ENCODE measurements around the gene PLPPR1.

Gene PLPPR1

DNA sequence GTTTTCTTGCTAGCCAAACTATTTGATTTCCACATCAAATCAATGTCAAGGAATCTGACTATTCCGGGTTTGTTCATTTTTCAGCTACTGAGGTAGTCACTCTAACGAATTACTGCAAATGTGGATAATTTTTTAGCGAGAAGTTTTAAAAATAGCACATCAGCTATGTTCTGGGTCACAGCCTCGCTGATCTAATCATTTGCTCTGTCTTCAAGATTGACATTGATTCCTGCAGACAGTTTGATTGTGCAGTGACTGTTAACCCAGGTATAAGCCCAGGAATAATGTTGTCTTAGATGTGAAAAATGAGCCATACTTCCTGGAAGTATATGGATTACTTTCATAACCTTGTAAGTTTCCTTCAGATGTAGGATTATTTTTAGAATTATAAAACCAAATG lies 181.1 kb downstream of the PLPPR1 start:
- H4K20me1 ChIP-seq (ENCODE audit: insufficient read depth, low read length): no peaks in the 10 kb centered on the region
- H3K27ac ChIP-seq (ENCODE audit: low read depth, low read length, poor library complexity, severe bottlenecking): no peak overlapping the region
- H3K9me2 ChIP-seq (ENCODE audit: low read depth, low read length): no peaks in the 10 kb centered on the region
- no peak overlapping the region for H3K4me2 ChIP-seq (ENCODE audit: low read length)
- H3K79me2 ChIP-seq (ENCODE audit: insufficient read depth, low read length): no peaks in the 10 kb centered on the region
- H3K9ac ChIP-seq (ENCODE audit: low read length): no peak overlapping the region
- TF ChIP-seq, protein P1, sequence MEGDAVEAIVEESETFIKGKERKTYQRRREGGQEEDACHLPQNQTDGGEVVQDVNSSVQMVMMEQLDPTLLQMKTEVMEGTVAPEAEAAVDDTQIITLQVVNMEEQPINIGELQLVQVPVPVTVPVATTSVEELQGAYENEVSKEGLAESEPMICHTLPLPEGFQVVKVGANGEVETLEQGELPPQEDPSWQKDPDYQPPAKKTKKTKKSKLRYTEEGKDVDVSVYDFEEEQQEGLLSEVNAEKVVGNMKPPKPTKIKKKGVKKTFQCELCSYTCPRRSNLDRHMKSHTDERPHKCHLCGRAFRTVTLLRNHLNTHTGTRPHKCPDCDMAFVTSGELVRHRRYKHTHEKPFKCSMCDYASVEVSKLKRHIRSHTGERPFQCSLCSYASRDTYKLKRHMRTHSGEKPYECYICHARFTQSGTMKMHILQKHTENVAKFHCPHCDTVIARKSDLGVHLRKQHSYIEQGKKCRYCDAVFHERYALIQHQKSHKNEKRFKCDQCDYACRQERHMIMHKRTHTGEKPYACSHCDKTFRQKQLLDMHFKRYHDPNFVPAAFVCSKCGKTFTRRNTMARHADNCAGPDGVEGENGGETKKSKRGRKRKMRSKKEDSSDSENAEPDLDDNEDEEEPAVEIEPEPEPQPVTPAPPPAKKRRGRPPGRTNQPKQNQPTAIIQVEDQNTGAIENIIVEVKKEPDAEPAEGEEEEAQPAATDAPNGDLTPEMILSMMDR (IDR thresholded peaks at IDR 0.05; ENCODE audit: low read length): no peak
- no peak for TF ChIP-seq EZH2 (IDR thresholded peaks at IDR 0.05; ENCODE audit: borderline replicate concordance, low read length)
- no peaks in the 10 kb centered on the region for H3F3A ChIP-seq (ENCODE audit: insufficient read depth, low read length)
- no peak overlapping the region for H3K4me3 ChIP-seq (ENCODE audit: low read depth, low read length, poor library complexity, severe bottlenecking)
- H2AFZ ChIP-seq (ENCODE audit: low read length): no peak overlapping the region
- no peaks in the 10 kb centered on the region for H3K27me3 ChIP-seq (ENCODE audit: insufficient read depth, low read length)
- no peaks in the 10 kb centered on the region for H3K9me3 ChIP-seq (ENCODE audit: low read length)
- H3K4me1 ChIP-seq (ENCODE audit: insufficient read depth, low read length, severe bottlenecking): no peaks in the 10 kb centered on the region
- no peaks in the 10 kb centered on the region for H3K36me3 ChIP-seq (ENCODE audit: insufficient read depth, low read length)

DNA sequence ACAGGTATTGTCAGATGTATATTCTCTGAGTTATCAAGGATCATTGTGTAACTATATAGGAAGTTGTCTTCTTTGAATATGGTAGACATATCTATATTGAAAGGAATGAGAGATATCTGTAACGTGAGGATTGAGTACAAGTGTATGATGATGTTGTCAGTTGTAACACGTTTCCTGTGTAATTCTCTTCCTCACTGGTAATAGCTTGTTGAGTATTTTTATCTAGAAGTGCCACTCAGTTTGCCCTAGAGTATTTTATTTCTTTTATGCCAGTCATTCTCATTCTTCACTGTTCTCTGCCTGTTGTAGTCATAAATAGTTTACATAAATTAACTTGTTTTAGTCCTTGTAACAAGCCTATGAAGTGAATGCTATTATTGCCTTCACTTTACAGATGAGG lies 184.1 kb downstream of the PLPPR1 start:
- no peak overlapping the region for H3K9ac ChIP-seq (ENCODE audit: low read length)
- no peaks in the 10 kb centered on the region for H4K20me1 ChIP-seq (ENCODE audit: insufficient read depth, low read length)
- no peak overlapping the region for H3K4me3 ChIP-seq (ENCODE audit: low read depth, low read length, poor library complexity, severe bottlenecking)
- H3K9me3 ChIP-seq (ENCODE audit: low read length): no peaks in the 10 kb centered on the region
- no peaks in the 10 kb centered on the region for H3K9me2 ChIP-seq (ENCODE audit: low read depth, low read length)
- H3K27me3 ChIP-seq (ENCODE audit: insufficient read depth, low read length): no peaks in the 10 kb centered on the region
- no peaks in the 10 kb centered on the region for H3K79me2 ChIP-seq (ENCODE audit: insufficient read depth, low read length)
- H2AFZ ChIP-seq (ENCODE audit: low read length): no peak overlapping the region
- no peaks in the 10 kb centered on the region for H3K36me3 ChIP-seq (ENCODE audit: insufficient read depth, low read length)
- TF ChIP-seq EZH2 (IDR thresholded peaks at IDR 0.05; ENCODE audit: borderline replicate concordance, low read length): no peak
- TF ChIP-seq, protein P1 (IDR thresholded peaks at IDR 0.05; ENCODE audit: low read length): no peak
- no peaks in the 10 kb centered on the region for H3K4me1 ChIP-seq (ENCODE audit: insufficient read depth, low read length, severe bottlenecking)
- no peak overlapping the region for H3K27ac ChIP-seq (ENCODE audit: low read depth, low read length, poor library complexity, severe bottlenecking)
- H3F3A ChIP-seq (ENCODE audit: insufficient read depth, low read length): no peaks in the 10 kb centered on the region
- H3K4me2 ChIP-seq (ENCODE audit: low read length): no peak overlapping the region

DNA sequence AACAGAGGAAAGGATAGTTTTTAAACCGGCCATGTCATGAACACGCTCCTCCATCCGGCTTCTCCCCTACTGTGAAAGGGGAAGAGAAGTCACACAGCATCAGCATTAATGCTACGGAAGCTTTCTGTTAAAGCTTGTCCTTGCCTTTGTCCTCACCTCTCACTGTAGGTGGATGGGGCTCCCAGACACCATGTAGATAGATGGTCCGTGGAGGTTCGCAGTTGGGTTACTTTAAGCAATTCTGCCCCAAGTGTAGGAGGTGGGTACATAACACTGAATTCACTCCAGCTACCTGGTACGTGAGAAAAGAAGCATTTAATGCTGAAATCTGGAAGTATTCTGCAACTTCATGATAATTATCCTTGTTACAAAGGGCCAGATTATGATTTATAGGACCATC lies 190.5 kb downstream of the PLPPR1 start:
- Histone ChIP-seq H3K27me3 (ENCODE audit: insufficient read depth, low read length) (no peaks in the 10 kb centered on the region), H3F3A (ENCODE audit: insufficient read depth, low read length) (no peaks in the 10 kb centered on the region), H3K4me3 (ENCODE audit: low read depth, low read length, poor library complexity, severe bottlenecking) (no peak overlapping the region), H3K9ac (ENCODE audit: low read length) (no peak overlapping the region), H3K4me2 (ENCODE audit: low read length) (no peak overlapping the region), H3K27ac (ENCODE audit: low read depth, low read length, poor library complexity, severe bottlenecking) (no peak overlapping the region), H3K4me1 (ENCODE audit: insufficient read depth, low read length, severe bottlenecking) (no peaks in the 10 kb centered on the region), H3K9me3 (ENCODE audit: low read length) (no peaks in the 10 kb centered on the region), H3K36me3 (ENCODE audit: insufficient read depth, low read length) (no peaks in the 10 kb centered on the region), H3K9me2 (ENCODE audit: low read depth, low read length) (no peaks in the 10 kb centered on the region), H4K20me1 (ENCODE audit: insufficient read depth, low read length) (no peaks in the 10 kb centered on the region), H3K79me2 (ENCODE audit: insufficient read depth, low read length) (no peaks in the 10 kb centered on the region), H2AFZ (ENCODE audit: low read length) (no peak overlapping the region)
- TF ChIP-seq, protein P1 (IDR thresholded peaks at IDR 0.05; ENCODE audit: low read length): no peak

Measured in OCI-LY1 (cell line).